ENCODE results near the gene MTHFR.
A peak's percentile ranks its signal among the peaks of the same experiment; 100 is the strongest.
"Not testable (repeated sequence)": the region's sequence is repeated elsewhere in the genome, so short reads cannot be mapped to it uniquely, and the experiment has no call there.

MTHFR gene

DNA sequence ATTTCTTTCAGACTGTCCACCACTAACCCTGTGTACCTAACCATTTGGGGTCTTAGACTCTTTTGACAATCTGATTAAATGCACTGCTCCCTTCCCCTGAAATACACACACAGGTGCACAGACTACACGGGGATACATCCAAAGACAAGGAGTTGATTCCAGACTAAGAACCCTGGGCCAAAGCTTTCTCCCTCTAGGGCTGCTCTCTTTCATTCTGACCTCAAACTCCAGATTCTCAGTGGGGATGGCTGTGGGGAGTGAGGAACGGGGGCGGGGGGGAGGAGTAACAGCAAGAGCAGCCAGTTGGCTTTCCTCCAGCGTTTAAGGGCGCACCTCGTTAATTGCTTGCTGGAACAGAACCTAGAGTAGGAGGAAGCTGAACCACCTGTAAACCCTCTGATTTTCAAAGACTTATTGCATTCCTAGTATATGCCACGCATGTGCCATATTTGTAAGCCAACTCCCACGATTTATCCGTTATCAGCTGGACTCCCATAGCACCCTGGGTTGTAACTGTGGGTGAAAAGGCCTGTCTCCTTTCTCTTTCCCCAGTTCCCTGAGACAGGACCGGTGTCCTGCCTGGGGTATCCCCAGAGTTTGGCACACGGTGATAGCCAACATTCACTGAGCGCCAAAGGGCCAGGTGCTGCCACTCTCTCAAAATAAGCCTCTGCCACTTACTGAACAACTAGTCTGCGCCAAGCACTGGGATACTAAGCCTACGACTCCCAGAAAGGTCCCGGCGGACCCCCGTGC is 920 bp downstream of the MTHFR start (continued):
- TF ChIP-seq ZNF76 (tag by site-specific recombination; IDR thresholded peaks at IDR 0.05; ENCODE audit: borderline replicate concordance, low read depth) (0 out of 2 replicates have a peak, but pooled peaks have one; percentile 16), PBX3 (CRISPR knock-in tag; IDR thresholded peaks at IDR 0.05) (0 out of 2 replicates have a peak, but pooled peaks have one; percentile 28), ZBTB49 (tag by site-specific recombination; IDR thresholded peaks at IDR 0.05; ENCODE audit: low read depth) (no peak)

- peak; percentile 78 for TF ChIP-seq ZNF121 (tag by site-specific recombination; IDR thresholded peaks at IDR 0.05)
- H3K4me1 ChIP-seq (ENCODE audit: control insufficient read depth, insufficient read depth, low read length); H3K9me3 ChIP-seq (ENCODE audit: control insufficient read depth, insufficient read depth, low read depth, low read length); H3K4me3 ChIP-seq (ENCODE audit: low read depth, low read length); H3K27ac ChIP-seq (ENCODE audit: extremely low read depth, low read depth, low read length): not testable (repeated sequence)
- CTCF ChIA-PET, result interaction anchor here (0.6 to 1.1 kb wide), 6 partner anchors 17 to 276 kb away, joined by 3 to 8 read pairs (median 3); no protein-coding TSS in a partner anchor
- H3K36me3 ChIP-seq (ENCODE audit: control insufficient read depth in 2 of 2, insufficient read depth in 1 of 2, low read length in 2 of 2), result peaks cover 0 to 56% of the 10 kb centered on the region in 2 experiments; a peak in 2 of 3 replicates
- POLR2A ChIA-PET, result interaction anchor here (0.7 to 2.0 kb wide), 9 partner anchors 10 to 176 kb away, joined by 4 to 11 read pairs (median 5); partner anchors contain the start of genes AGTRAP and MFN2
Measured at GRCh38 chr1:11803924-11804665, 1.7 kb downstream of the MTHFR start.

- POLR2A ChIA-PET, result interaction anchor here (0.7 to 2.0 kb wide), 10 partner anchors 9 to 743 kb away, joined by 3 to 11 read pairs (median 6); partner anchors contain the start of genes AGTRAP, MFN2 and SRM
- TF ChIP-seq GLIS1 (tag by site-specific recombination; IDR thresholded peaks at IDR 0.05) (peak; percentile 64), KLF10 (tag by site-specific recombination; IDR thresholded peaks at IDR 0.05) (no peak), SP2 (tag by site-specific recombination; IDR thresholded peaks at IDR 0.05) (peak; percentile 92), YY2 (tag by site-specific recombination; IDR thresholded peaks at IDR 0.05) (no peak), SCRT2 (tag by site-specific recombination; IDR thresholded peaks at IDR 0.05) (peak; percentile 74), SP3 (tag by site-specific recombination; IDR thresholded peaks at IDR 0.05) (peak; percentile 81), ZNF335 (tag by site-specific recombination; conservative IDR thresholded peaks at IDR 0.05) (peak; percentile 84), EGR2 (tag by site-specific recombination; IDR thresholded peaks at IDR 0.05; ENCODE audit: low read depth) (peak; percentile 82), ZNF366 (tag by site-specific recombination; conservative IDR thresholded peaks at IDR 0.05) (peak; percentile 65), ZXDB (tag by site-specific recombination; IDR thresholded peaks at IDR 0.05) (peak; percentile 77; the same call in 1 of the 2 replicates), ZNF341 (tag by site-specific recombination; IDR thresholded peaks at IDR 0.05; ENCODE audit: low read depth) (peak; percentile 92), ZBTB26 (tag by site-specific recombination; optimal IDR thresholded peaks at IDR 0.05) (peak; percentile 4), MEIS1 (CRISPR knock-in tag; IDR thresholded peaks at IDR 0.05; ENCODE audit: borderline replicate concordance) (no peak)
- TF ChIP-seq, protein P1, sequence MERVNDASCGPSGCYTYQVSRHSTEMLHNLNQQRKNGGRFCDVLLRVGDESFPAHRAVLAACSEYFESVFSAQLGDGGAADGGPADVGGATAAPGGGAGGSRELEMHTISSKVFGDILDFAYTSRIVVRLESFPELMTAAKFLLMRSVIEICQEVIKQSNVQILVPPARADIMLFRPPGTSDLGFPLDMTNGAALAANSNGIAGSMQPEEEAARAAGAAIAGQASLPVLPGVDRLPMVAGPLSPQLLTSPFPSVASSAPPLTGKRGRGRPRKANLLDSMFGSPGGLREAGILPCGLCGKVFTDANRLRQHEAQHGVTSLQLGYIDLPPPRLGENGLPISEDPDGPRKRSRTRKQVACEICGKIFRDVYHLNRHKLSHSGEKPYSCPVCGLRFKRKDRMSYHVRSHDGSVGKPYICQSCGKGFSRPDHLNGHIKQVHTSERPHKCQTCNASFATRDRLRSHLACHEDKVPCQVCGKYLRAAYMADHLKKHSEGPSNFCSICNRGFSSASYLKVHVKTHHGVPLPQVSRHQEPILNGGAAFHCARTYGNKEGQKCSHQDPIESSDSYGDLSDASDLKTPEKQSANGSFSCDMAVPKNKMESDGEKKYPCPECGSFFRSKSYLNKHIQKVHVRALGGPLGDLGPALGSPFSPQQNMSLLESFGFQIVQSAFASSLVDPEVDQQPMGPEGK (tag by site-specific recombination; IDR thresholded peaks at IDR 0.05), result peak; percentile 82
- TF ChIP-seq, protein P2, sequence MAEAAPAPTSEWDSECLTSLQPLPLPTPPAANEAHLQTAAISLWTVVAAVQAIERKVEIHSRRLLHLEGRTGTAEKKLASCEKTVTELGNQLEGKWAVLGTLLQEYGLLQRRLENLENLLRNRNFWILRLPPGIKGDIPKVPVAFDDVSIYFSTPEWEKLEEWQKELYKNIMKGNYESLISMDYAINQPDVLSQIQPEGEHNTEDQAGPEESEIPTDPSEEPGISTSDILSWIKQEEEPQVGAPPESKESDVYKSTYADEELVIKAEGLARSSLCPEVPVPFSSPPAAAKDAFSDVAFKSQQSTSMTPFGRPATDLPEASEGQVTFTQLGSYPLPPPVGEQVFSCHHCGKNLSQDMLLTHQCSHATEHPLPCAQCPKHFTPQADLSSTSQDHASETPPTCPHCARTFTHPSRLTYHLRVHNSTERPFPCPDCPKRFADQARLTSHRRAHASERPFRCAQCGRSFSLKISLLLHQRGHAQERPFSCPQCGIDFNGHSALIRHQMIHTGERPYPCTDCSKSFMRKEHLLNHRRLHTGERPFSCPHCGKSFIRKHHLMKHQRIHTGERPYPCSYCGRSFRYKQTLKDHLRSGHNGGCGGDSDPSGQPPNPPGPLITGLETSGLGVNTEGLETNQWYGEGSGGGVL (tag by site-specific recombination; IDR thresholded peaks at IDR 0.05), result peak; percentile 90
Measured at GRCh38 chr1:11802973-11803885, 2.5 kb downstream of the MTHFR start.

More at GRCh38 chr1:11802973-11803885, 2.5 kb downstream of the MTHFR start:
- CTCF ChIA-PET, result interaction anchor here (0.5 to 1.3 kb wide), 9 partner anchors 16 to 455 kb away, joined by 3 to 8 read pairs (median 3); no protein-coding TSS in a partner anchor
- H3K27ac ChIP-seq (ENCODE audit: extremely low read depth, low read depth, low read length), result no peak overlapping the region
- H3K4me3 ChIP-seq (ENCODE audit: low read depth, low read length), result peak overlapping the region; percentile 35
- peaks cover 4% of the 10 kb centered on the region for H3K4me1 ChIP-seq (ENCODE audit: control insufficient read depth, insufficient read depth, low read length)
- peaks cover 0 to 54% of the 10 kb centered on the region in 2 experiments; a peak in 2 of 3 replicates for H3K36me3 ChIP-seq (ENCODE audit: control insufficient read depth in 2 of 2, insufficient read depth in 1 of 2, low read length in 2 of 2)
- H3K9me3 ChIP-seq (ENCODE audit: control insufficient read depth, insufficient read depth, low read depth, low read length), result no peaks in the 10 kb centered on the region

Data from HEK293 (cell line).